HepG2 (cell line): ENCODE measurements around the gene POU2F1.

ENCODE experiments used
- CTCF ChIP-seq: sonication (generic); formaldehyde crosslinking; IDR thresholded peaks from 2 replicates; pipeline ENCODE4 v1.5.0; 2020; ENCODE audit warnings: mild to moderate bottlenecking, missing genetic modification reagents, moderate library complexity
- FOXK2 ChIP-seq: fragments of 450-650 bp; IDR thresholded peaks from 2 replicates; pipeline ENCODE4 v1.6.1; 2016
- KDM4B ChIP-seq: sonication (generic); formaldehyde crosslinking; IDR thresholded peaks from 2 replicates; pipeline ENCODE4 v1.4.0; 2020; ENCODE audit warnings: missing genetic modification reagents
- KLF15 ChIP-seq: sonication (generic); formaldehyde crosslinking; IDR thresholded peaks from 2 replicates; pipeline ENCODE4 v1.8.1; 2023; ENCODE audit warnings: borderline replicate concordance, mild to moderate bottlenecking, inconsistent platforms, missing genetic modification reagents, mixed read lengths
- NCOA5 ChIP-seq: sonication (generic); formaldehyde crosslinking; IDR thresholded peaks from 2 replicates; pipeline ENCODE4 v1.4.0; 2020; ENCODE audit warnings: missing genetic modification reagents
- RFX5 ChIP-seq: IDR thresholded peaks from 2 replicates; pipeline ENCODE4 v1.6.1; 2011; ENCODE audit warnings: low read depth, low read length, improper control_type of control experiment
- SMC3 ChIP-seq: IDR thresholded peaks from 2 replicates; pipeline ENCODE4 v1.6.1; 2011; ENCODE audit warnings: low read length, improper control_type of control experiment
- SOX6 ChIP-seq, 2 experiments: fragments of 450-650 bp in 1 of 2; sonication (generic) in 1 of 2; formaldehyde crosslinking in 1 of 2; IDR thresholded peaks; 2 replicates each; pipeline versions ENCODE4 v1.4.0 to v1.6.1; 2017 to 2020; ENCODE audit warnings: antibody characterized with exemption in 1 of 2, mild to moderate bottlenecking in 1 of 2, missing genetic modification reagents in 1 of 2
- ZNF713 ChIP-seq: sonication (generic); formaldehyde crosslinking; IDR thresholded peaks from 2 replicates; pipeline ENCODE4 v1.4.0; 2020; ENCODE audit warnings: mild to moderate bottlenecking, missing genetic modification reagents
- ZSCAN30 ChIP-seq: sonication (generic); formaldehyde crosslinking; IDR thresholded peaks from 2 replicates; pipeline ENCODE4 v1.5.0; 2020; ENCODE audit warnings: mild to moderate bottlenecking, missing genetic modification reagents
- TF ChIP-seq, protein P1 (sequence below): sonication (generic); formaldehyde crosslinking; IDR thresholded peaks from 2 replicates; pipeline ENCODE4 v1.5.1; 2020; ENCODE audit warnings: mild to moderate bottlenecking, missing genetic modification reagents
- TF ChIP-seq, protein P2 (sequence below): sonication (generic); formaldehyde crosslinking; IDR thresholded peaks from 2 replicates; pipeline ENCODE4 v1.4.0; 2020; ENCODE audit warnings: missing genetic modification reagents

GRCh38 chr1:167460836-167461235, 240.2 kb downstream of the POU2F1 start:
- no peak for TF ChIP-seq RFX5
- no peak for TF ChIP-seq KDM4B
- no peak for TF ChIP-seq CTCF
- no peak for TF ChIP-seq KLF15
- TF ChIP-seq, protein P1, sequence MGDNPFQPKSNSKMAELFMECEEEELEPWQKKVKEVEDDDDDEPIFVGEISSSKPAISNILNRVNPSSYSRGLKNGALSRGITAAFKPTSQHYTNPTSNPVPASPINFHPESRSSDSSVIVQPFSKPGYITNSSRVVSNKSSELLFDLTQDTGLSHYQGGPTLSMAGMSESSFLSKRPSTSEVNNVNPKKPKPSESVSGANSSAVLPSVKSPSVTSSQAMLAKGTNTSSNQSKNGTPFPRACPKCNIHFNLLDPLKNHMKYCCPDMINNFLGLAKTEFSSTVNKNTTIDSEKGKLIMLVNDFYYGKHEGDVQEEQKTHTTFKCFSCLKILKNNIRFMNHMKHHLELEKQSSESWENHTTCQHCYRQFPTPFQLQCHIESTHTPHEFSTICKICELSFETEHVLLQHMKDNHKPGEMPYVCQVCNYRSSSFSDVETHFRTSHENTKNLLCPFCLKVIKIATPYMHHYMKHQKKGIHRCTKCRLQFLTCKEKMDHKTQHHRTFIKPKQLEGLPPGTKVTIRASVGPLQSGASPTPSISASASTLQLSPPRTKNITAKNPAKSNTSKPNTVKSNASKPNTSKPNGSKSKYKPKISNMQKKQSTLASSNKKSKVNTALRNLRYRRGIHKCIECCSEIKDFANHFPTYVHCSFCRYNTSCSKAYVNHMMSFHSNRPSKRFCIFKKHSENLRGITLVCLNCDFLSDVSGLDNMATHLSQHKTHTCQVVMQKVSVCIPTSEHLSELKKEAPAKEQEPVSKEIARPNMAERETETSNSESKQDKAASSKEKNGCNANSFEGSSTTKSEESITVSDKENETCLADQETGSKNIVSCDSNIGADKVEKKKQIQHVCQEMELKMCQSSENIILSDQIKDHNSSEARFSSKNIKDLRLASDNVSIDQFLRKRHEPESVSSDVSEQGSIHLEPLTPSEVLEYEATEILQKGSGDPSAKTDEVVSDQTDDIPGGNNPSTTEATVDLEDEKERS (CRISPR knock-in tag), result no peak
- TF ChIP-seq ZNF713, result no peak
- TF ChIP-seq FOXK2, result no peak
- no peak for TF ChIP-seq NCOA5 (CRISPR knock-in tag)
- TF ChIP-seq, protein P2, sequence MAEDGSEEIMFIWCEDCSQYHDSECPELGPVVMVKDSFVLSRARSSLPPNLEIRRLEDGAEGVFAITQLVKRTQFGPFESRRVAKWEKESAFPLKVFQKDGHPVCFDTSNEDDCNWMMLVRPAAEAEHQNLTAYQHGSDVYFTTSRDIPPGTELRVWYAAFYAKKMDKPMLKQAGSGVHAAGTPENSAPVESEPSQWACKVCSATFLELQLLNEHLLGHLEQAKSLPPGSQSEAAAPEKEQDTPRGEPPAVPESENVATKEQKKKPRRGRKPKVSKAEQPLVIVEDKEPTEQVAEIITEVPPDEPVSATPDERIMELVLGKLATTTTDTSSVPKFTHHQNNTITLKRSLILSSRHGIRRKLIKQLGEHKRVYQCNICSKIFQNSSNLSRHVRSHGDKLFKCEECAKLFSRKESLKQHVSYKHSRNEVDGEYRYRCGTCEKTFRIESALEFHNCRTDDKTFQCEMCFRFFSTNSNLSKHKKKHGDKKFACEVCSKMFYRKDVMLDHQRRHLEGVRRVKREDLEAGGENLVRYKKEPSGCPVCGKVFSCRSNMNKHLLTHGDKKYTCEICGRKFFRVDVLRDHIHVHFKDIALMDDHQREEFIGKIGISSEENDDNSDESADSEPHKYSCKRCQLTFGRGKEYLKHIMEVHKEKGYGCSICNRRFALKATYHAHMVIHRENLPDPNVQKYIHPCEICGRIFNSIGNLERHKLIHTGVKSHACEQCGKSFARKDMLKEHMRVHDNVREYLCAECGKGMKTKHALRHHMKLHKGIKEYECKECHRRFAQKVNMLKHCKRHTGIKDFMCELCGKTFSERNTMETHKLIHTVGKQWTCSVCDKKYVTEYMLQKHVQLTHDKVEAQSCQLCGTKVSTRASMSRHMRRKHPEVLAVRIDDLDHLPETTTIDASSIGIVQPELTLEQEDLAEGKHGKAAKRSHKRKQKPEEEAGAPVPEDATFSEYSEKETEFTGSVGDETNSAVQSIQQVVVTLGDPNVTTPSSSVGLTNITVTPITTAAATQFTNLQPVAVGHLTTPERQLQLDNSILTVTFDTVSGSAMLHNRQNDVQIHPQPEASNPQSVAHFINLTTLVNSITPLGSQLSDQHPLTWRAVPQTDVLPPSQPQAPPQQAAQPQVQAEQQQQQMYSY (CRISPR knock-in tag), result no peak
- TF ChIP-seq SOX6 (IDR thresholded peaks at IDR 0.05), result no peak
- TF ChIP-seq SOX6 (CRISPR knock-in tag; IDR thresholded peaks at IDR 0.05), result no peak
- TF ChIP-seq ZSCAN30 (CRISPR knock-in tag), result no peak
- TF ChIP-seq SMC3, result no peak
